Measurements from ENCODE around the gene SORBS2. TPM values are rescaled to one million over a fixed set of nuclear protein-coding genes. Genes with fewer than 3 reads are reported as not detected.

The SORBS2 gene
- total RNA-seq, 2 donors from 2014 or later: 210 to 218 TPM

DNA sequence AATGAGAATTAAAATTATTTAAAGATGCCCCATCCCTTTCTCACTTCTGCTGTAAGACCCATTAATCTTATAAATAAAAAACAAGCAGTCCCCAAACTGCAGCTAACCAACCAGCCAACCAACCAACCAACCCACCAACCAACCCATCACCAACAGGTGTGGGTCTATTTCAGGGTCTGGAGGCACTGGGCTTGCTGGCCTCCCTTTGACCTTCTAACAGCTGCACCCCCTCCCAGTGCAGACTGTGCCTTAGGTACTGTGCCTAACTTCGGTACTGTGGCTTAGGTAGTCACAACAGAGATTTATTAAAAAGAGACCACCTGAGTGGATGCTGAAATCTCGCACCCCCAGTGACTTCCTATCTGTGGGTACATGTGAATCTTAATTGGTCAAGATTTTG is 128.1 kb downstream of the SORBS2 start:
- 88 to 93% methylated on average over 2 of the region's 2 CpGs for WGBS, 2 donors
- no peak for TF ChIP-seq POLR2A (IDR thresholded peaks at IDR 0.05)
- TF ChIP-seq, protein P1, sequence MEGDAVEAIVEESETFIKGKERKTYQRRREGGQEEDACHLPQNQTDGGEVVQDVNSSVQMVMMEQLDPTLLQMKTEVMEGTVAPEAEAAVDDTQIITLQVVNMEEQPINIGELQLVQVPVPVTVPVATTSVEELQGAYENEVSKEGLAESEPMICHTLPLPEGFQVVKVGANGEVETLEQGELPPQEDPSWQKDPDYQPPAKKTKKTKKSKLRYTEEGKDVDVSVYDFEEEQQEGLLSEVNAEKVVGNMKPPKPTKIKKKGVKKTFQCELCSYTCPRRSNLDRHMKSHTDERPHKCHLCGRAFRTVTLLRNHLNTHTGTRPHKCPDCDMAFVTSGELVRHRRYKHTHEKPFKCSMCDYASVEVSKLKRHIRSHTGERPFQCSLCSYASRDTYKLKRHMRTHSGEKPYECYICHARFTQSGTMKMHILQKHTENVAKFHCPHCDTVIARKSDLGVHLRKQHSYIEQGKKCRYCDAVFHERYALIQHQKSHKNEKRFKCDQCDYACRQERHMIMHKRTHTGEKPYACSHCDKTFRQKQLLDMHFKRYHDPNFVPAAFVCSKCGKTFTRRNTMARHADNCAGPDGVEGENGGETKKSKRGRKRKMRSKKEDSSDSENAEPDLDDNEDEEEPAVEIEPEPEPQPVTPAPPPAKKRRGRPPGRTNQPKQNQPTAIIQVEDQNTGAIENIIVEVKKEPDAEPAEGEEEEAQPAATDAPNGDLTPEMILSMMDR (IDR thresholded peaks at IDR 0.05): no peak
- ATAC-seq: no peak

DNA sequence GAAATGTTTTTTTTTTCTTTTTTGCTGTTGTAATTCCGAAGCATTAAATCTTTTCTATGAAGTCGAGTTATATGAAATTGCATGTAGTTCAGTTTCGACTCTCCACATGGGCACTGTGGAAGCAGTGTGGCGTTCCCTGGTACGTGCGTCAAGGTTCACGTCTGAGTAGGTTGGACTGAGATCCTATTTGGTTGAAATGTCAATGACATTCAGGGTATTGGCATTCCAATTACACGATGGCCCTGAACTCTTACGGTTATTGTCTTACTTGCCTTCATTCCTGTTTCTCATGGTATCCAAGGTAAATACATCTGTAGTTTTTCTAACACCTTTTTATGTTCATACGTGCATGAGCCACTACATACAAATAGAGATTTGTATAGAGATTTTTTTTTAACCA is 128.8 kb downstream of the SORBS2 start:
- Histone ChIP-seq H3K27ac (no peak overlapping the region), H3K36me3 (replicated peaks in 1 of 2; ENCODE audit: insufficient read depth in 1 of 2, low read depth in 2 of 2) (peaks cover 0 to 3% of the 10 kb centered on the region in 2 donors), H3K4me3 (no peak overlapping the region), H3K9me3 (no peaks in the 10 kb centered on the region), H3K4me1 (peaks cover 13% of the 10 kb centered on the region), H3K27me3 (no peaks in the 10 kb centered on the region)
- no peak for ATAC-seq
- DNase-seq: no peak
- intact Hi-C loops (cut with DNase I): no loop called here
- no peak for TF ChIP-seq POLR2A (IDR thresholded peaks at IDR 0.05)
- TF ChIP-seq, protein P1 (IDR thresholded peaks at IDR 0.05): no peak
- WGBS, 2 donors: 86 to 91% methylated on average over 10 of the region's 10 CpGs

More for the DNA sequence above, 128.1 kb downstream of the SORBS2 start:
- DNase-seq: no peak
- Histone ChIP-seq H3K27ac (no peak overlapping the region), H3K4me1 (peaks cover 13% of the 10 kb centered on the region), H3K9me3 (no peaks in the 10 kb centered on the region), H3K36me3 (replicated peaks in 1 of 2; ENCODE audit: insufficient read depth in 1 of 2, low read depth in 2 of 2) (peaks cover 0 to 2% of the 10 kb centered on the region in 2 donors), H3K4me3 (no peak overlapping the region), H3K27me3 (no peaks in the 10 kb centered on the region)
- intact Hi-C loops (cut with DNase I): no loop called here

DNA sequence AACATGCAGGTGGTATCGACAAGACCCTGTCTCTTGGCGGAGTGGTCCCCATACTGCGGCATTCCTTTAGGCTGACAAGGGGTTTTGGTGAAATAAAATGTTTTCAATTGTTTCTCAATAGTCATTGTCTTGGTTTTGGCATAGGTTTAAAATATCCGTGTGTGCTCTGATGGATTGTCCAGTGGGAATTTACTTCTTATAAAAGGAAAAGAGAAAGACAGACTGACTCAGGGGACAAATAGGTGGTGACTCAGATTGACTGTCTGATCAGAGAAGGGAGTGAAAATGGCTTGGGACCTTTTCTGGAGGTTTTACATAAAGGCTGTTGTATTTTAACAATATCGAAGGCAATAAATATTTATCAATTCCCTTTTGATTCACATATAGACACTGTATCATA is 129.8 kb downstream of the SORBS2 start:
- DNase-seq (no peak), ATAC-seq (no peak)
- Histone ChIP-seq H3K27ac (no peak overlapping the region), H3K4me1 (peaks cover 13% of the 10 kb centered on the region), H3K4me3 (no peak overlapping the region), H3K9me3 (no peaks in the 10 kb centered on the region), H3K36me3 (replicated peaks in 1 of 2; ENCODE audit: insufficient read depth in 1 of 2, low read depth in 2 of 2) (peaks cover 0 to 7% of the 10 kb centered on the region in 2 donors), H3K27me3 (no peaks in the 10 kb centered on the region)
- intact Hi-C loops (cut with DNase I): no loop called here
- 89% methylated on average over 5 of the region's 5 CpGs for WGBS, 2 donors
- no peak for TF ChIP-seq POLR2A (IDR thresholded peaks at IDR 0.05)
- TF ChIP-seq, protein P1 (IDR thresholded peaks at IDR 0.05): no peak

DNA sequence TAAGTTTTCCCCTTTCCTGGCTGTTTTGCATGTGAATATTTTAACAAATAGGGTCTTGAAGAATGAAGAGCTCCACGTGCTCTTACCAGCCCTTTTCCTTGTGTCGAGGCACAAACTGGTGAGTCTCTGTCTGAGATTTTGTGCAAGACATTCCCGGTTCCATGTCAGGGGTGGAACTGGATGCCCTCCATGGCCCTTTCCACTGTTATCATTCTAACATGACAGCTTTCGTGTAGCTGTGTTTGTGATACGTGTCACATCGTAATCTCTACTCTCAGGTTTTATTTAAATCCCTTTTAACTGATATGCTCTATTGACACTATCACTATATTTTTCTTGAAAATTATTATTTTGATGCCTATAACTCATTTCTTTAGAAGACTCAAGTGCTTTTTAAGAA is 130.4 kb downstream of the SORBS2 start:
- DNase-seq (no peak), ATAC-seq (no peak)
- no peak for TF ChIP-seq POLR2A (IDR thresholded peaks at IDR 0.05)
- TF ChIP-seq, protein P1 (IDR thresholded peaks at IDR 0.05): no peak
- intact Hi-C loops (cut with DNase I): no loop called here
- H3K36me3 ChIP-seq (replicated peaks in 1 of 2; ENCODE audit: insufficient read depth in 1 of 2, low read depth in 2 of 2): peaks cover 0 to 7% of the 10 kb centered on the region in 2 donors
- WGBS, 2 donors: 64 to 81% methylated on average over 6 of the region's 6 CpGs
- H3K4me1 ChIP-seq: peaks cover 13% of the 10 kb centered on the region
- no peak overlapping the region for H3K4me3 ChIP-seq
- H3K9me3 ChIP-seq: no peaks in the 10 kb centered on the region
- H3K27me3 ChIP-seq: no peaks in the 10 kb centered on the region
- H3K27ac ChIP-seq: no peak overlapping the region

DNA sequence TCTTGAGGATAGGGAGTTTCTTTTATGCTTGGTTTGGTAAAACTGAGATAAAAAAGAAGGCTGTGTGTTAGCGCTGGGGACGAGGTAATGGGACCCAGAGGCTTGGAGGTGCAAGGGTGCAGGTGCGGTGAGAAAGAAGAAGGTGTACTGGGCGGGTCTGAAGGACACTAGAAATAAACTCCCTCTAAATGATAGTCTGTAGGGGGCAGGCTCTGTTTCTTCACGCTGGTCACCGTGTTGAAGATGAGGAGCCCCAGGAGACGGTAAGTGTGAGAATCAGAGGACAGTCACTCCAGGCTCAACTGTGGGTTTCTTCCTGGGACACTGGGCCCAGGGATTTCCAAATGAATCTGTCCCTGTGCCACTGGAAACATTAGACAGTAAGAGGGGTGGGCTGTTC is 131.4 kb downstream of the SORBS2 start:
- no peak for TF ChIP-seq POLR2A (IDR thresholded peaks at IDR 0.05)
- TF ChIP-seq, protein P1 (IDR thresholded peaks at IDR 0.05): no peak
- H3K4me1 ChIP-seq: peaks cover 13% of the 10 kb centered on the region
- H3K36me3 ChIP-seq (replicated peaks in 1 of 2; ENCODE audit: insufficient read depth in 1 of 2, low read depth in 2 of 2): peaks cover 0 to 12% of the 10 kb centered on the region in 2 donors
- no peak overlapping the region for H3K4me3 ChIP-seq
- no peaks in the 10 kb centered on the region for H3K27me3 ChIP-seq
- H3K27ac ChIP-seq: no peak overlapping the region
- no peak for ATAC-seq
- H3K9me3 ChIP-seq: no peaks in the 10 kb centered on the region
- intact Hi-C loops (cut with DNase I): no loop called here
- WGBS, 2 donors: 82 to 94% methylated on average over 7 of the region's 7 CpGs
- no peak for DNase-seq
